ENCODE measurements around the gene STK11. TPM values are rescaled to one million over a fixed set of nuclear protein-coding genes. Genes with fewer than 3 reads are reported as not detected.
A peak's percentile ranks its signal among the peaks of the same experiment; 100 is the strongest.

Gene STK11
- total and polyA plus RNA-seq, 2 of the 4 experiments (the other 2 are of a cell fraction), result 39.3 to 42.8 TPM

DNA sequence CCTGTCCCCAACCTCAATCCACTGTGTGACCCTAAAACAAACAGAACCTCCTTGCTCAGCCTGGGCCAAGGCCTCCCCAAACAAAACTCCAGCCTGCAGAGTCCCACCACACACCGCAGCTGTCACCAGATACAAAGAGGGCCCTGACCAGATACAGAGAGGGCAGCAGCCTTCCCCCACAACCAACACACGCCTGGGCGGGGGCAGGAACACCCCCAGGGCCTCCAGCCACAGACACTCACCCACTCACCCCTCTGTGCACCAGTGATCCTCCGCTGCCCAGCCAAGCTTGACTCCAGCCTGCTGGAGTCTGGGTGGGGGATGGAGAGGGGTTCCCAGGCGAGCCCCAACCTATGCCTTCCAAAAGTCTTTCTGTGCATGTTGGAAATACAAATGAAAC lies 57.6 kb downstream of the STK11 start:
- no peak overlapping the region for H3K4me3 ChIP-seq (ENCODE audit: insufficient read depth, low read depth, low read length)
- peaks cover 6% of the 10 kb centered on the region; the same call in 1 of the 2 replicates for H3K36me3 ChIP-seq (ENCODE audit: control insufficient read depth, insufficient read depth, low read length)
- peak overlapping the region; percentile 97 for H2AK5ac ChIP-seq (ENCODE audit: low read depth, low read length)
- peak overlapping the region; percentile 97 for H3K4ac ChIP-seq (ENCODE audit: low read depth, low read length)
- in situ Hi-C loops (cut with MboI; ENCODE audit: low sequenced_read_pairs), result no loop called here
- H4K8ac ChIP-seq (ENCODE audit: low read depth in 2 of 2, low read length in 2 of 2), result peak overlapping the region in 1 of 2 experiments; percentile 56; a peak in 1 of 4 replicates
- H2BK120ac ChIP-seq (ENCODE audit: low read depth, low read length), result peak overlapping the region; percentile 93
- intact Hi-C loops (cut with micrococcal nuclease), result no loop called here
- H3K9me3 ChIP-seq (ENCODE audit: control insufficient read depth, insufficient read depth, low read length), result no peaks in the 10 kb centered on the region
- H3K23ac ChIP-seq (ENCODE audit: low read depth, low read length), result peak overlapping the region; percentile 65; the same call in 1 of the 2 replicates
- CTCF ChIA-PET, result interaction anchor here (1.0 kb wide), 1 partner anchor 19 kb away, joined by 8 read pairs; no protein-coding TSS in a partner anchor
- peaks cover 11% of the 10 kb centered on the region for H3K9me1 ChIP-seq (ENCODE audit: insufficient read depth, low read length)
- H3K27me3 ChIP-seq (ENCODE audit: control insufficient read depth, insufficient read depth, low read length), result no peaks in the 10 kb centered on the region
- dilution Hi-C loops (cut with HindIII; ENCODE audit: low sequenced_read_pairs, unreplicated experiment), result no loop called here
- POLR2A ChIA-PET (ENCODE audit: unreplicated experiment), result no interaction called here
- ATAC-seq (ENCODE audit: low read depth) (no peak), DNase-seq (no peak)
- H2AFZ ChIP-seq (replicated peaks; ENCODE audit: low read length, poor library complexity), result peak overlapping the region; percentile 73
- peak overlapping the region; percentile 93 for H3K27ac ChIP-seq (ENCODE audit: insufficient read depth, low read length)
- H2BK5ac ChIP-seq (ENCODE audit: low read depth, low read length, poor library complexity, severe bottlenecking), result peak overlapping the region; percentile 92
- peaks cover 46% of the 10 kb centered on the region for H3K4me1 ChIP-seq (ENCODE audit: control insufficient read depth, insufficient read depth, low read length)
- peaks cover 31% of the 10 kb centered on the region for H4K20me1 ChIP-seq (ENCODE audit: insufficient read depth, low read length)
- H4K91ac ChIP-seq (ENCODE audit: insufficient read depth, low read depth, low read length), result peak overlapping the region; percentile 95
- no peak overlapping the region for H3K9ac ChIP-seq (ENCODE audit: low read depth, low read length)
- WGBS, 2 experiments (ENCODE audit: extremely low coverage in 2 of 2, insufficient read length in 1 of 2), result 60% methylated on average over 1 of the region's 5 CpGs; no CpG with 5 or more reads in 1 of the 2 experiments
- H3K14ac ChIP-seq (replicated peaks; ENCODE audit: low read depth, low read length), result no peak overlapping the region
- H2BK20ac ChIP-seq (ENCODE audit: low read depth, low read length), result peak overlapping the region; percentile 72
- peaks cover 5 to 56% of the 10 kb centered on the region in 2 experiments; a peak in 2 of 4 replicates for H3K79me1 ChIP-seq (ENCODE audit: low read depth in 1 of 2, low read length in 2 of 2)
- 0 out of 3 replicates have a peak overlapping the region, but pooled peaks have one; percentile 36 for H2BK15ac ChIP-seq (ENCODE audit: low read depth, low read length)
- no peak overlapping the region for H3K18ac ChIP-seq (ENCODE audit: low read depth, low read length)
- BruUV-seq (replicated peaks), result no TSS peak
- TF ChIP-seq MAFK (IDR thresholded peaks at IDR 0.05; ENCODE audit: low read depth, low read length) (no peak), MXI1 (IDR thresholded peaks at IDR 0.05; ENCODE audit: borderline replicate concordance, low read depth, low read length) (no peak), SMC3 (IDR thresholded peaks at IDR 0.05; ENCODE audit: low read depth, low read length) (no peak), RFX5 (IDR thresholded peaks at IDR 0.05; ENCODE audit: low read depth, low read length) (no peak), POLR2A (IDR thresholded peaks at IDR 0.05; ENCODE audit: low read depth, low read length) (no peak), RAD21 (IDR thresholded peaks at IDR 0.05; ENCODE audit: low read length) (no peak), NFE2L2 (IDR thresholded peaks at IDR 0.05; ENCODE audit: low read depth, low read length) (no peak), FOS (IDR thresholded peaks at IDR 0.05; ENCODE audit: low read depth, low read length) (no peak), MAZ (IDR thresholded peaks at IDR 0.05; ENCODE audit: borderline replicate concordance, low read depth, low read length) (no peak), BHLHE40 (IDR thresholded peaks at IDR 0.05; ENCODE audit: low read depth, low read length) (no peak), RCOR1 (IDR thresholded peaks at IDR 0.05; ENCODE audit: insufficient replicate concordance, low read length) (no peak), CHD1 (IDR thresholded peaks at IDR 0.05; ENCODE audit: low read depth, low read length) (no peak), CEBPB (IDR thresholded peaks at IDR 0.05; ENCODE audit: low read depth, low read length) (no peak)
- TF ChIP-seq, protein P1, sequence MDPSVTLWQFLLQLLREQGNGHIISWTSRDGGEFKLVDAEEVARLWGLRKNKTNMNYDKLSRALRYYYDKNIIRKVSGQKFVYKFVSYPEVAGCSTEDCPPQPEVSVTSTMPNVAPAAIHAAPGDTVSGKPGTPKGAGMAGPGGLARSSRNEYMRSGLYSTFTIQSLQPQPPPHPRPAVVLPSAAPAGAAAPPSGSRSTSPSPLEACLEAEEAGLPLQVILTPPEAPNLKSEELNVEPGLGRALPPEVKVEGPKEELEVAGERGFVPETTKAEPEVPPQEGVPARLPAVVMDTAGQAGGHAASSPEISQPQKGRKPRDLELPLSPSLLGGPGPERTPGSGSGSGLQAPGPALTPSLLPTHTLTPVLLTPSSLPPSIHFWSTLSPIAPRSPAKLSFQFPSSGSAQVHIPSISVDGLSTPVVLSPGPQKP (IDR thresholded peaks at IDR 0.05; ENCODE audit: borderline replicate concordance, low read depth, low read length), result no peak
- TF ChIP-seq, protein P2, sequence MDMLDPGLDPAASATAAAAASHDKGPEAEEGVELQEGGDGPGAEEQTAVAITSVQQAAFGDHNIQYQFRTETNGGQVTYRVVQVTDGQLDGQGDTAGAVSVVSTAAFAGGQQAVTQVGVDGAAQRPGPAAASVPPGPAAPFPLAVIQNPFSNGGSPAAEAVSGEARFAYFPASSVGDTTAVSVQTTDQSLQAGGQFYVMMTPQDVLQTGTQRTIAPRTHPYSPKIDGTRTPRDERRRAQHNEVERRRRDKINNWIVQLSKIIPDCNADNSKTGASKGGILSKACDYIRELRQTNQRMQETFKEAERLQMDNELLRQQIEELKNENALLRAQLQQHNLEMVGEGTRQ (IDR thresholded peaks at IDR 0.05; ENCODE audit: low read depth, low read length), result no peak
- TF ChIP-seq, protein P3, sequence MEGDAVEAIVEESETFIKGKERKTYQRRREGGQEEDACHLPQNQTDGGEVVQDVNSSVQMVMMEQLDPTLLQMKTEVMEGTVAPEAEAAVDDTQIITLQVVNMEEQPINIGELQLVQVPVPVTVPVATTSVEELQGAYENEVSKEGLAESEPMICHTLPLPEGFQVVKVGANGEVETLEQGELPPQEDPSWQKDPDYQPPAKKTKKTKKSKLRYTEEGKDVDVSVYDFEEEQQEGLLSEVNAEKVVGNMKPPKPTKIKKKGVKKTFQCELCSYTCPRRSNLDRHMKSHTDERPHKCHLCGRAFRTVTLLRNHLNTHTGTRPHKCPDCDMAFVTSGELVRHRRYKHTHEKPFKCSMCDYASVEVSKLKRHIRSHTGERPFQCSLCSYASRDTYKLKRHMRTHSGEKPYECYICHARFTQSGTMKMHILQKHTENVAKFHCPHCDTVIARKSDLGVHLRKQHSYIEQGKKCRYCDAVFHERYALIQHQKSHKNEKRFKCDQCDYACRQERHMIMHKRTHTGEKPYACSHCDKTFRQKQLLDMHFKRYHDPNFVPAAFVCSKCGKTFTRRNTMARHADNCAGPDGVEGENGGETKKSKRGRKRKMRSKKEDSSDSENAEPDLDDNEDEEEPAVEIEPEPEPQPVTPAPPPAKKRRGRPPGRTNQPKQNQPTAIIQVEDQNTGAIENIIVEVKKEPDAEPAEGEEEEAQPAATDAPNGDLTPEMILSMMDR (conservative IDR thresholded peaks at IDR 0.05; ENCODE audit: low read depth, low read length), result no peak
- no peak overlapping the region; the same call in 1 of the 2 replicates for H3K4me2 ChIP-seq (ENCODE audit: low read depth, low read length)
- H4K5ac ChIP-seq (ENCODE audit: low read depth, low read length), result no peak overlapping the region
- H2AK9ac ChIP-seq (replicated peaks; ENCODE audit: low read depth, low read length, poor library complexity), result peak overlapping the region; percentile 99
- no peak overlapping the region for H3K56ac ChIP-seq (ENCODE audit: extremely low read depth, insufficient read depth, low read length)

All from IMR-90 (cell line).